ENCODE results near the gene DHCR7. TPM values are rescaled to one million over a fixed set of nuclear protein-coding genes. Genes with fewer than 3 reads are reported as not detected.
A peak's percentile ranks its signal among the peaks of the same experiment; 100 is the strongest.

DHCR7 gene
- total and polyA plus RNA-seq, 2 experiments from 2014 or later = 140 to 303 TPM

GRCh38 chr11:71447791-71448256 lies 369 bp downstream of the DHCR7 start:
- Histone ChIP-seq H3K36me3 (replicated peaks; ENCODE audit: insufficient read depth, low read depth) (no peaks in the 10 kb centered on the region), H4K20me1 (ENCODE audit: insufficient read depth, poor library complexity, severe bottlenecking) (peaks cover 6% of the 10 kb centered on the region), H3K4me3 (peak overlapping the region; percentile 78), H2AFZ (peak overlapping the region; percentile 23), H3K9me2 (replicated peaks; ENCODE audit: insufficient read depth) (no peaks in the 10 kb centered on the region), H3K9me3 (ENCODE audit: low read depth) (no peaks in the 10 kb centered on the region), H3K27me3 (no peaks in the 10 kb centered on the region), H3K4me2 (peak overlapping the region; percentile 88), H3K4me1 (ENCODE audit: insufficient read depth) (peaks cover 25% of the 10 kb centered on the region), H3K79me2 (peaks cover 43% of the 10 kb centered on the region), H3K27ac (peak overlapping the region; percentile 84)
- TF ChIP-seq CTCF (IDR thresholded peaks at IDR 0.05; ENCODE audit: poor library complexity) = no peak
- TF ChIP-seq EZH2 (IDR thresholded peaks at IDR 0.05; ENCODE audit: borderline replicate concordance) = no peak
- no peak for TF ChIP-seq EZH2phosphoT487 (IDR thresholded peaks at IDR 0.05; ENCODE audit: low read depth, severe bottlenecking, unreplicated experiment)
- WGBS (ENCODE audit: low lambda C conversion rate, missing lambda C conversion rate) = 1% methylated on average over 15 of the region's 31 CpGs
- DNase-seq (ENCODE audit: low spot score) = peak; percentile 73

- peaks cover 24% of the 10 kb centered on the region for H3K4me1 ChIP-seq (ENCODE audit: insufficient read depth)
- WGBS (ENCODE audit: low lambda C conversion rate, missing lambda C conversion rate) = 30% methylated on average over 9 of the region's 9 CpGs
- peak overlapping the region; percentile 78 for H3K4me3 ChIP-seq
- TF ChIP-seq EZH2 (IDR thresholded peaks at IDR 0.05; ENCODE audit: borderline replicate concordance) = no peak
- no peak for TF ChIP-seq EZH2phosphoT487 (IDR thresholded peaks at IDR 0.05; ENCODE audit: low read depth, severe bottlenecking, unreplicated experiment)
- TF ChIP-seq CTCF (IDR thresholded peaks at IDR 0.05; ENCODE audit: poor library complexity) = no peak
- DNase-seq (ENCODE audit: low spot score) = peak; percentile 65
- peaks cover 6% of the 10 kb centered on the region for H4K20me1 ChIP-seq (ENCODE audit: insufficient read depth, poor library complexity, severe bottlenecking)
- H2AFZ ChIP-seq = peak overlapping the region; percentile 23
- no peaks in the 10 kb centered on the region for H3K36me3 ChIP-seq (replicated peaks; ENCODE audit: insufficient read depth, low read depth)
- no peaks in the 10 kb centered on the region for H3K9me3 ChIP-seq (ENCODE audit: low read depth)
- H3K79me2 ChIP-seq = peaks cover 43% of the 10 kb centered on the region
- H3K27me3 ChIP-seq = no peaks in the 10 kb centered on the region
- H3K9me2 ChIP-seq (replicated peaks; ENCODE audit: insufficient read depth) = no peaks in the 10 kb centered on the region
- peak overlapping the region; percentile 84 for H3K27ac ChIP-seq
- H3K4me2 ChIP-seq = peak overlapping the region; percentile 88
Observed at GRCh38 chr11:71446942-71447688, 1.1 kb downstream of the DHCR7 start.

GRCh38 chr11:71446150-71446549 lies 2.0 kb downstream of the DHCR7 start:
- H3K27ac ChIP-seq = no peak overlapping the region
- H3K79me2 ChIP-seq = peaks cover 43% of the 10 kb centered on the region
- H2AFZ ChIP-seq = no peak overlapping the region
- WGBS (ENCODE audit: low lambda C conversion rate, missing lambda C conversion rate) = 94% methylated on average over 1 of the region's 1 CpG
- H3K4me1 ChIP-seq (ENCODE audit: insufficient read depth) = peaks cover 15% of the 10 kb centered on the region
- no peaks in the 10 kb centered on the region for H3K9me3 ChIP-seq (ENCODE audit: low read depth)
- H4K20me1 ChIP-seq (ENCODE audit: insufficient read depth, poor library complexity, severe bottlenecking) = peaks cover 6% of the 10 kb centered on the region
- H3K9me2 ChIP-seq (replicated peaks; ENCODE audit: insufficient read depth) = no peaks in the 10 kb centered on the region
- peak overlapping the region; percentile 88 for H3K4me2 ChIP-seq
- no peaks in the 10 kb centered on the region for H3K27me3 ChIP-seq
- no peak for DNase-seq (ENCODE audit: low spot score)
- TF ChIP-seq EZH2 (IDR thresholded peaks at IDR 0.05; ENCODE audit: borderline replicate concordance) = no peak
- no peak for TF ChIP-seq EZH2phosphoT487 (IDR thresholded peaks at IDR 0.05; ENCODE audit: low read depth, severe bottlenecking, unreplicated experiment)
- TF ChIP-seq CTCF (IDR thresholded peaks at IDR 0.05; ENCODE audit: poor library complexity) = no peak
- no peaks in the 10 kb centered on the region for H3K36me3 ChIP-seq (replicated peaks; ENCODE audit: insufficient read depth, low read depth)
- H3K4me3 ChIP-seq = no peak overlapping the region

All from hepatocyte (in vitro differentiated cells).